ENCODE results near the gene PRRC2B.

The PRRC2B gene

GRCh38 chr9:131410044-131410491 is 16.2 kb downstream of the PRRC2B start:
- no peak for DNase-seq

GRCh38 chr9:131411719-131412681 is 18.1 kb downstream of the PRRC2B start:
- no peak for DNase-seq

- DNase-seq = no peak
These were observed 22.6 kb downstream of the PRRC2B start for GRCh38 chr9:131416509-131416908.

GRCh38 chr9:131417264-131418142 is 23.6 kb downstream of the PRRC2B start:
- no peak for DNase-seq

- DNase-seq = no peak
These were observed 24.5 kb downstream of the PRRC2B start for GRCh38 chr9:131418143-131419025.

- no peak for DNase-seq
These were observed 25.2 kb downstream of the PRRC2B start for GRCh38 chr9:131419026-131419614.

GRCh38 chr9:131419716-131420115 is 25.8 kb downstream of the PRRC2B start:
- DNase-seq = no peak

GRCh38 chr9:131420980-131421624 is 27.2 kb downstream of the PRRC2B start:
- DNase-seq = no peak

GRCh38 chr9:131421691-131422090 is 27.8 kb downstream of the PRRC2B start:
- DNase-seq = no peak

GRCh38 chr9:131422241-131422792 is 28.4 kb downstream of the PRRC2B start:
- DNase-seq = no peak

- no peak for DNase-seq
These were observed 29.3 kb downstream of the PRRC2B start for GRCh38 chr9:131423171-131423581.

GRCh38 chr9:131426545-131426944 is 32.7 kb downstream of the PRRC2B start:
- no peak for DNase-seq

- DNase-seq = no peak
These were observed 35.5 kb downstream of the PRRC2B start for GRCh38 chr9:131429121-131430012.

- DNase-seq = no peak
These were observed 38.2 kb downstream of the PRRC2B start for GRCh38 chr9:131432050-131432449.

GRCh38 chr9:131432597-131433301 is 38.9 kb downstream of the PRRC2B start:
- DNase-seq = no peak

GRCh38 chr9:131433302-131433854 is 39.5 kb downstream of the PRRC2B start:
- DNase-seq = no peak

GRCh38 chr9:131434673-131435072 is 40.8 kb downstream of the PRRC2B start:
- DNase-seq = no peak

GRCh38 chr9:131436376-131436775 is 42.5 kb downstream of the PRRC2B start:
- DNase-seq = no peak

GRCh38 chr9:131436865-131437271 is 43.0 kb downstream of the PRRC2B start:
- DNase-seq = no peak

Data from NCI-H187 (cell line).